H1 (cell line): ENCODE data around the gene ANKRD66. TPM values are rescaled to one million over a fixed set of nuclear protein-coding genes. Genes with fewer than 3 reads are reported as not detected.

Experiments
- CTCF ChIA-PET: fragments of 300-600 bp; sonication (Branson Sonifier 250); formaldehyde crosslinking; loops from one replicate; lab custom pipeline; 2021; ENCODE audit not compliant: partially characterized antibody; lab: Charles Lee
- POLR2A ChIA-PET: fragments of 300-600 bp; sonication (Branson Sonifier 250); formaldehyde crosslinking; loops from one replicate; lab custom pipeline; 2021; ENCODE audit warnings: inconsistent platforms; ENCODE audit not compliant: partially characterized antibody; lab: Charles Lee
- DNase-seq, 2 experiments: peaks; one replicate each; pipeline versions ENCODE4 v3.0.0 to v3.0.0-alpha.2; 2010 to 2022; ENCODE audit warnings: low spot score in 2 of 2, low read depth in 1 of 2, mixed read lengths in 1 of 2
- FAIRE-seq: peaks from 2 replicates; lab custom pipeline; 2011; peaks lifted over from hg19 to GRCh38; lab: Jason Lieb, UNC
- H2AFZ ChIP-seq: 2 replicates; pipeline ENCODE4 v1.8.1; 2012; ENCODE audit warnings: low read length, inconsistent platforms
- H2AK5ac ChIP-seq: 2 replicates; pipeline ENCODE4 v1.6.1; 2013; ENCODE audit warnings: low read depth, low read length
- H2BK120ac ChIP-seq: replicated peaks from 2 replicates; pipeline ENCODE3; 2013; ENCODE audit warnings: low read depth, low read length, inconsistent platforms
- H2BK12ac ChIP-seq: 2 replicates; pipeline ENCODE4 v1.6.1; 2013; ENCODE audit warnings: low read depth, low read length
- H2BK15ac ChIP-seq: 2 replicates; pipeline ENCODE4 v1.6.1; 2013; ENCODE audit warnings: low read length
- H2BK20ac ChIP-seq: 2 replicates; pipeline ENCODE4 v1.6.1; 2013; ENCODE audit warnings: low read length
- H2BK5ac ChIP-seq: 2 replicates; pipeline ENCODE4 v1.6.1; 2013; ENCODE audit warnings: low read depth, low read length
- H3K14ac ChIP-seq: 2 replicates; pipeline ENCODE4 v1.6.1; 2013; ENCODE audit warnings: inconsistent platforms; ENCODE audit not compliant: insufficient read length
- H3K18ac ChIP-seq: 2 replicates; pipeline ENCODE4 v1.6.1; 2013; ENCODE audit warnings: low read length; ENCODE audit errors: extremely low read depth
- H3K23ac ChIP-seq: 2 replicates; pipeline ENCODE4 v1.6.1; 2013; ENCODE audit warnings: inconsistent platforms; ENCODE audit not compliant: insufficient read length
- H3K23me2 ChIP-seq: 2 replicates; pipeline ENCODE4 v1.6.1; 2013; ENCODE audit warnings: low read depth, low read length
- H3K27ac ChIP-seq: 2 replicates; pipeline ENCODE4 v1.6.1; 2011; ENCODE audit warnings: low read depth, low read length, inconsistent platforms
- H3K27me3 ChIP-seq, 4 experiments: replicated peaks in 1 of 4; 1 replicate in 1 of 4; 2 replicates in 3 of 4; pipeline versions ENCODE4 v1.6.1 to v1.8.1; 2011 to 2013; ENCODE audit warnings: low read length in 3 of 4, mild to moderate bottlenecking in 3 of 4, inconsistent platforms in 2 of 4, mixed read lengths in 2 of 4, moderate library complexity in 1 of 4; ENCODE audit not compliant: control insufficient read depth in 3 of 4, insufficient read depth in 3 of 4; ENCODE audit errors: extremely low read depth in 1 of 4
- H3K36me3 ChIP-seq, 4 experiments: 2 replicates each; pipeline versions ENCODE4 v1.6.1 to v1.8.1; 2011 to 2013; ENCODE audit warnings: mild to moderate bottlenecking in 4 of 4, low read length in 3 of 4, moderate library complexity in 2 of 4, control low read depth in 1 of 4, inconsistent platforms in 1 of 4; ENCODE audit not compliant: insufficient read depth in 4 of 4, control insufficient read depth in 2 of 4
- H3K4ac ChIP-seq: replicated peaks from 2 replicates; pipeline ENCODE3; 2013; ENCODE audit warnings: low read length, low read depth, mixed read lengths, inconsistent platforms; ENCODE audit not compliant: insufficient read length
- H3K4me1 ChIP-seq, 4 experiments: replicated peaks in 1 of 4; 1 replicate in 1 of 4; 2 replicates in 3 of 4; pipeline versions ENCODE4 v1.6.1 to v1.8.1; 2011 to 2013; ENCODE audit warnings: low read length in 3 of 4, inconsistent platforms in 2 of 4, mixed read lengths in 1 of 4; ENCODE audit not compliant: insufficient read depth in 4 of 4, control insufficient read depth in 3 of 4
- H3K4me2 ChIP-seq, 2 experiments: 2 replicates each; pipeline versions ENCODE4 v1.6.1 to v1.8.1; 2011 to 2013; ENCODE audit warnings: low read depth in 2 of 2, low read length in 2 of 2, control low read depth in 1 of 2, inconsistent platforms in 1 of 2, mild to moderate bottlenecking in 1 of 2; ENCODE audit not compliant: insufficient read depth in 1 of 2
- H3K4me3 ChIP-seq, 4 experiments: fragments of 200-600, 300-600 bp in 1 of 4; sonication (generic), shearing (Covaris generic), sonication (Bioruptor Twin) in 1 of 4; 2 replicates each; pipeline versions ENCODE4 v1.5.1 to v1.8.1; 2011 to 2016; ENCODE audit warnings: low read length in 4 of 4, low read depth in 3 of 4, control low read depth in 2 of 4, inconsistent platforms in 2 of 4, mild to moderate bottlenecking in 2 of 4, mixed read lengths in 1 of 4, moderate library complexity in 1 of 4; ENCODE audit not compliant: insufficient read depth in 2 of 4; ENCODE audit errors: extremely low read depth in 1 of 4
- H3K56ac ChIP-seq: replicated peaks from 2 replicates; pipeline ENCODE3; 2013; ENCODE audit warnings: low read depth, mild to moderate bottlenecking, mixed read lengths, low read length, inconsistent platforms; ENCODE audit not compliant: insufficient read length
- H3K79me1 ChIP-seq: 2 replicates; pipeline ENCODE4 v1.6.1; 2013; ENCODE audit warnings: low read depth, low read length, control low read depth
- H3K79me2 ChIP-seq, 2 experiments: 2 replicates each; pipeline versions ENCODE4 v1.6.1 to v1.8.1; 2012 to 2013; ENCODE audit warnings: low read length in 2 of 2, mild to moderate bottlenecking in 2 of 2, inconsistent platforms in 1 of 2; ENCODE audit not compliant: insufficient read depth in 2 of 2, control insufficient read depth in 1 of 2
- H3K9ac ChIP-seq, 4 experiments: replicated peaks in 1 of 4; 1 replicate in 1 of 4; 2 replicates in 3 of 4; pipeline versions ENCODE4 v1.6.1 to v1.8.1; 2011 to 2013; ENCODE audit warnings: low read depth in 3 of 4, low read length in 3 of 4, control low read depth in 2 of 4, mild to moderate bottlenecking in 2 of 4, moderate library complexity in 2 of 4, inconsistent platforms in 1 of 4; ENCODE audit errors: extremely low read depth in 1 of 4
- H3K9me3 ChIP-seq, 2 experiments: 2 replicates each; pipeline versions ENCODE4 v1.6.1 to v1.8.1; 2012 to 2013; ENCODE audit warnings: mild to moderate bottlenecking in 2 of 2, moderate library complexity in 2 of 2, control low read depth in 1 of 2, inconsistent platforms in 1 of 2, low read depth in 1 of 2, low read length in 1 of 2, mixed read lengths in 1 of 2; ENCODE audit not compliant: insufficient read depth in 2 of 2
- H4K20me1 ChIP-seq, 2 experiments: replicated peaks in 1 of 2; 2 replicates each; pipeline versions ENCODE3 to v1.8.1; 2011 to 2013; ENCODE audit warnings: inconsistent platforms in 2 of 2, low read length in 2 of 2, mild to moderate bottlenecking in 1 of 2; ENCODE audit not compliant: insufficient read depth in 2 of 2, control insufficient read depth in 1 of 2
- H4K5ac ChIP-seq: 2 replicates; pipeline ENCODE4 v1.6.1; 2013; ENCODE audit warnings: low read length, low read depth, mixed read lengths, inconsistent platforms; ENCODE audit not compliant: insufficient read length
- H4K8ac ChIP-seq: 2 replicates; pipeline ENCODE4 v1.8.0; 2013; ENCODE audit warnings: mild to moderate bottlenecking, moderate library complexity, low read length, inconsistent platforms; ENCODE audit not compliant: insufficient read depth; ENCODE audit errors: extremely low read depth
- H4K91ac ChIP-seq: replicated peaks from 2 replicates; pipeline ENCODE3; 2013; ENCODE audit warnings: low read length, mixed read lengths, inconsistent platforms; ENCODE audit not compliant: insufficient read length
- FOSL1 ChIP-seq: IDR thresholded peaks from 2 replicates; pipeline ENCODE4 v1.6.1; 2011; ENCODE audit warnings: mild to moderate bottlenecking, low read depth, low read length, moderate library complexity; ENCODE audit not compliant: insufficient read depth
- JUN ChIP-seq: IDR thresholded peaks from 2 replicates; pipeline ENCODE4 v1.6.1; 2011; ENCODE audit warnings: low read depth, mild to moderate bottlenecking, improper control_type of control experiment, low read length
- POLR2A ChIP-seq, 2 experiments: IDR thresholded peaks; 1 replicate in 1 of 2; 2 replicates in 1 of 2; pipeline ENCODE4 v1.6.1; 2011; ENCODE audit warnings: low read depth in 2 of 2, low read length in 2 of 2, mild to moderate bottlenecking in 2 of 2; ENCODE audit errors: control extremely low read depth in 1 of 2
- RBBP5 ChIP-seq: IDR thresholded peaks from 2 replicates; pipeline ENCODE4 v1.7.1; 2012; ENCODE audit warnings: low read depth, mild to moderate bottlenecking, inconsistent platforms, low read length, moderate library complexity, borderline replicate concordance
- RFX5 ChIP-seq: IDR thresholded peaks from 2 replicates; pipeline ENCODE4 v1.6.1; 2011; ENCODE audit warnings: low read depth, low read length, improper control_type of control experiment, borderline replicate concordance
- SP4 ChIP-seq: IDR thresholded peaks from 2 replicates; pipeline ENCODE4 v1.6.1; 2012; ENCODE audit warnings: low read length, inconsistent platforms
- SUZ12 ChIP-seq: fragments of 200-600 bp; sonication (generic); IDR thresholded peaks from 2 replicates; pipeline ENCODE4 v1.6.1; 2012; ENCODE audit warnings: mild to moderate bottlenecking, inconsistent platforms, low read length, moderate library complexity, mixed read lengths
- WGBS, 2 experiments: shearing (Covaris generic) in 1 of 2; methylation state at CpG; one replicate each; pipeline versions ENCODE4 v1.1.6 to v1.1.7; 2013 to 2015; ENCODE audit warnings: low lambda C conversion rate in 2 of 2, mixed read lengths in 2 of 2, inconsistent platforms in 1 of 2, low coverage in 1 of 2, missing lambda C conversion rate in 1 of 2; ENCODE audit not compliant: insufficient replicate concordance in 2 of 2, insufficient coverage in 1 of 2, insufficient read length in 1 of 2; ENCODE audit errors: extremely low coverage in 1 of 2, missing lambda C conversion rate in 1 of 2; 5-methylcytosine and 5-hydroxymethylcytosine counted together
- polyA plus RNA-seq, 7 experiments: library from polyadenylated mRNA; depleted of rRNA in 3 of 7; stranded (reverse) in 5 of 7; unstranded in 2 of 7; fragments of >200 nt in 5 of 7; fragments of 200-250 nt in 2 of 7; gene quantifications; 1 replicate in 5 of 7; 2 replicates in 1 of 7; 4 replicates in 1 of 7; pipeline versions ENCODE4 v1.2.1 to v1.2.3, GENCODE V29; 2011 to 2013; ENCODE audit warnings: missing spikeins in 2 of 7, mixed read lengths in 2 of 7
- total RNA-seq: library from RNA; stranded (reverse); fragmentation: NEBNext Ultra II Directional; extraction: Animal tissue kit (Norgen Biotek cat#: 25700); gene quantifications from 2 replicates; pipeline ENCODE4 v1.2.1, GENCODE V29; 2021
- TF ChIP-seq, protein P1 (sequence below): IDR thresholded peaks from 2 replicates; pipeline ENCODE4 v1.6.1; 2011; ENCODE audit warnings: low read length, improper control_type of control experiment
- TF ChIP-seq, protein P2 (sequence below), 3 experiments: IDR thresholded peaks; 1 replicate in 2 of 3; 2 replicates in 1 of 3; pipeline versions ENCODE4 v1.5.1 to v1.6.1; 2011; ENCODE audit warnings: low read length in 3 of 3, mild to moderate bottlenecking in 3 of 3, inconsistent platforms in 2 of 3, low read depth in 1 of 3, moderate library complexity in 1 of 3; ENCODE audit not compliant: insufficient read depth in 1 of 3; ENCODE audit errors: control extremely low read depth in 1 of 3

Gene ANKRD66
- total and polyA plus RNA-seq, 2 of the 8 experiments (the other 6 are each of a cell fraction or from before 2014, with no cell fraction given), result 0.05 TPM; not detected in 1

DNA sequence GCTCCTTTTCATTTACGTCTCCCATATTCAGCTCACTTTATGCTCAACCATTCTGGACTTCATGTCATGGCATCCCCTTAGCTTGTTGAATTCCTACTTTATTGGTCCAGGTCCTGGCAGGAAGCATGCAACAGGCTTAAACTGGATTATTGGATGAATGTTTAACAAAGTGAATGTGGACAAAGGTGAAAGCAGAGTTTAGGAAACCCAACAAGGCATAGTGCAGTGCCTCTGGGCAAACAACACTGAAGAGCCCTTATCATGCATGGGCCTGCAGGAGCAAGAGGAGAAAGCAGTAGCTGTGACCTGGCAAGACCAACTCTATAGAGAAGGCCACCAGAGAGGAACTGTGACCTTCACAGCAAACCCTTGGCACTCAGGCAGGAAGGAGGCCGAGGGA, 5.3 kb upstream of the ANKRD66 start:
- H4K91ac ChIP-seq, result no peak overlapping the region
- CTCF ChIA-PET, result interaction anchor here (1.4 kb wide), 1 partner anchor 276 kb away, joined by 4 read pairs; no protein-coding TSS in a partner anchor
- H2AFZ ChIP-seq, result no peak overlapping the region
- DNase-seq (no peak), FAIRE-seq (no peak)
- H4K20me1 ChIP-seq, result no peaks in the 10 kb centered on the region
- no peak overlapping the region for H3K14ac ChIP-seq
- no peak overlapping the region for H2BK120ac ChIP-seq
- H3K4me2 ChIP-seq, result no peak overlapping the region
- H3K56ac ChIP-seq, result no peak overlapping the region
- H3K27me3 ChIP-seq, result peaks cover 0 to 6% (median 3%) of the 10 kb centered on the region in 4 experiments; a peak in 2 of 7 replicates
- H4K8ac ChIP-seq, result no peak overlapping the region
- H2BK15ac ChIP-seq, result no peak overlapping the region
- H3K23me2 ChIP-seq, result no peaks in the 10 kb centered on the region
- no peak overlapping the region for H3K18ac ChIP-seq
- no peak overlapping the region for H3K27ac ChIP-seq
- POLR2A ChIA-PET, result no interaction called here
- H3K36me3 ChIP-seq, result no peaks in the 10 kb centered on the region
- H4K5ac ChIP-seq, result no peak overlapping the region
- H3K9me3 ChIP-seq, result no peaks in the 10 kb centered on the region
- no peak overlapping the region for H3K4me3 ChIP-seq
- H3K79me1 ChIP-seq, result no peaks in the 10 kb centered on the region
- no peak overlapping the region for H3K4ac ChIP-seq
- no peak overlapping the region for H2BK5ac ChIP-seq
- no peak overlapping the region for H2AK5ac ChIP-seq
- H2BK20ac ChIP-seq, result no peak overlapping the region
- no peak overlapping the region for H3K9ac ChIP-seq
- H3K79me2 ChIP-seq, result no peaks in the 10 kb centered on the region
- WGBS, 2 experiments, result 85% methylated on average over 2 of the region's 2 CpGs; no CpG with 5 or more reads in 1 of the 2 experiments
- no peak overlapping the region for H3K23ac ChIP-seq
- peaks cover 0 to 3% (median 2%) of the 10 kb centered on the region in 4 experiments; a peak in 4 of 7 replicates for H3K4me1 ChIP-seq
- no peak overlapping the region for H2BK12ac ChIP-seq
- TF ChIP-seq, protein P1, sequence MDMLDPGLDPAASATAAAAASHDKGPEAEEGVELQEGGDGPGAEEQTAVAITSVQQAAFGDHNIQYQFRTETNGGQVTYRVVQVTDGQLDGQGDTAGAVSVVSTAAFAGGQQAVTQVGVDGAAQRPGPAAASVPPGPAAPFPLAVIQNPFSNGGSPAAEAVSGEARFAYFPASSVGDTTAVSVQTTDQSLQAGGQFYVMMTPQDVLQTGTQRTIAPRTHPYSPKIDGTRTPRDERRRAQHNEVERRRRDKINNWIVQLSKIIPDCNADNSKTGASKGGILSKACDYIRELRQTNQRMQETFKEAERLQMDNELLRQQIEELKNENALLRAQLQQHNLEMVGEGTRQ, result no peak
- TF ChIP-seq SUZ12, result no peak
- no peak for TF ChIP-seq RFX5
- TF ChIP-seq JUN, result no peak
- no peak for TF ChIP-seq FOSL1
- TF ChIP-seq POLR2A (IDR thresholded peaks at IDR 0.05; ENCODE audit: control extremely low read depth in 1 of 2, low read depth in 2 of 2, low read length in 2 of 2), result no peak
- TF ChIP-seq, protein P2, sequence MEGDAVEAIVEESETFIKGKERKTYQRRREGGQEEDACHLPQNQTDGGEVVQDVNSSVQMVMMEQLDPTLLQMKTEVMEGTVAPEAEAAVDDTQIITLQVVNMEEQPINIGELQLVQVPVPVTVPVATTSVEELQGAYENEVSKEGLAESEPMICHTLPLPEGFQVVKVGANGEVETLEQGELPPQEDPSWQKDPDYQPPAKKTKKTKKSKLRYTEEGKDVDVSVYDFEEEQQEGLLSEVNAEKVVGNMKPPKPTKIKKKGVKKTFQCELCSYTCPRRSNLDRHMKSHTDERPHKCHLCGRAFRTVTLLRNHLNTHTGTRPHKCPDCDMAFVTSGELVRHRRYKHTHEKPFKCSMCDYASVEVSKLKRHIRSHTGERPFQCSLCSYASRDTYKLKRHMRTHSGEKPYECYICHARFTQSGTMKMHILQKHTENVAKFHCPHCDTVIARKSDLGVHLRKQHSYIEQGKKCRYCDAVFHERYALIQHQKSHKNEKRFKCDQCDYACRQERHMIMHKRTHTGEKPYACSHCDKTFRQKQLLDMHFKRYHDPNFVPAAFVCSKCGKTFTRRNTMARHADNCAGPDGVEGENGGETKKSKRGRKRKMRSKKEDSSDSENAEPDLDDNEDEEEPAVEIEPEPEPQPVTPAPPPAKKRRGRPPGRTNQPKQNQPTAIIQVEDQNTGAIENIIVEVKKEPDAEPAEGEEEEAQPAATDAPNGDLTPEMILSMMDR (IDR thresholded peaks at IDR 0.05; ENCODE audit: control extremely low read depth in 1 of 3, insufficient read depth in 1 of 3, low read depth in 1 of 3, low read length in 3 of 3), result no peak
- TF ChIP-seq SP4, result no peak
- no peak for TF ChIP-seq RBBP5
